ENCODE data around the gene SLC1A4.

GRCh38 chr2:65027616-65028244 lies 38.5 kb downstream of the SLC1A4 start:
- no peak for TF ChIP-seq POLR2A (IDR thresholded peaks at IDR 0.05)
- TF ChIP-seq CTCF (IDR thresholded peaks at IDR 0.05), result no peak

Data from thyroid gland (tissue), 4 donors.